DMS 273 treated with DMSO at 0.1 percent for 48 hours (cell line): ENCODE results near the gene IL20RA.
"Not testable (repeated sequence)": the region's sequence is repeated elsewhere in the genome, so short reads cannot be mapped to it uniquely, and the experiment has no call there.

Experiments used
- DNase-seq: peaks from one replicate; lab custom pipeline; 2025; lab: John Stamatoyannopoulos, UW

IL20RA gene

DNA sequence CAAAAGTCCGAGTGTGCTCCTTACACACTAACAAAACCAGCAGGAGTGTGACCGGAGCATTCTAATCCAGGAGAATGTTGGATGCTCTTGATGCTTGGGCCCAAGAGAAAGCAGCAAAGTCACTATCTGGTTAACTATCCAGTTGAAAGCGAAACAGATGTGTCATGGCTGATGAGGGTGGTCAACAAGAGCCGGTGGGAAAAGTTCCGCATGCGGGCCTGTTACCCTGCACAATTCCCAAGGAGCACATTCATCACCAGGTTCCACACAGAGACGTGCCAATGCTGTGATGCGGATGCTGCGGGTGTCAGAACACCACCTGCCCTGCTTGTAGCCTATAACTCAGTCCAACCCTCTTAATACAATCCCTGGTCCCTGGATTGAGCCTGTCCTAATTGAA, 38.7 kb downstream of the IL20RA start:
- no peak for DNase-seq

DNA sequence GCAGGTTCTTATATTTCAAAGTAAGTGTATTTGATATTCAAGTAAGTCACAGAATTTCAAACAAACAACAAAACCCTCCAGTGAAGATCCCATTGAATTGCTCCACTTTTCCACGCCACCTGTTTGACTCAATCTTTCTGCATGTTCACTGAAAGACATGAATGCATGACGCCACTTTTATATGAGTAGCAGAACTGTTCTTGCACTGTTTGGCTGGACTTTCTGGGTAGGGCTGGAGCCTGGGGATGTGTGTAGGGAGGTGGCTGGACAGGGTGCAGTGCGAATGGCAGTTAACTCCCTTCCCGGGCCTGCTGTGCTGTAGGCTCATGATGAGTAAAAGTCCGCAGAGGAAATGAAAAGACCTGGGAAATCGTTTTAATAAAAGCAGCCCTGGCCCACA, 39.7 kb downstream of the IL20RA start:
- no peak for DNase-seq

DNA sequence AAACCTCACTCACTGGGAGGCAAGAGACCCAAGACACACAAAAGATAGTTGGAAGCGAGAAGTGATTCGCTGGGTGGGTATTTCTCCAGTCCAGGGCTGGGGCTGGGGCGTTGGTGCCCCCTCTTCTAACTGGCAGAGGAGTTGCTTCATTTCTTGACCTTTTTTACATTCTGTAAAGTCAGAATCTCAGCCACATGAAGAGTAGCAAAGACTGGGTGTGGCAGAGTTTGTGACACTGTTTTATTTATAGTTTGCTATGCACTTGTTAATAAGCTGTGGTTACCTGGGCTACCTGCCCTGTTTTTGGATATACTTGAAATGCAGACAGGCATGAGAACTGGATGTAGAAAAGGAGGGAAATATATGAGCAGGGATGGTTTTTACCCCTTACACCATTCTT, 42.3 kb downstream of the IL20RA start:
- no peak for DNase-seq

DNA sequence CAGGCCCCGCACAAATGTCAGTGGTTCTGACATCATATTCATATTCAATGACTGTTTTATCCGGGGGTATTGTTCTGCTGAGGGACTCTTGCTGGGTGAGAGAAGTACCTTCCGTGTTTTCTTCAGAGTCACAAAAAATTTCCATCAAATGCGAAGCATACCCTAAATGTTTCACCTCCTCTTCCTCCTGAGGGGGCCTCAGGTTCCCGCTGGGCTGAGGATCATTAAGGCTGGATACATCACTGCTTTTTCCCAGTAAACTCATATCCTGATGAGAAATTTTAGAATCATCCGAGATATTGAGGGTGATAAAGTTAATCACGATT, 42.8 kb downstream of the IL20RA start:
- DNase-seq: no peak

DNA sequence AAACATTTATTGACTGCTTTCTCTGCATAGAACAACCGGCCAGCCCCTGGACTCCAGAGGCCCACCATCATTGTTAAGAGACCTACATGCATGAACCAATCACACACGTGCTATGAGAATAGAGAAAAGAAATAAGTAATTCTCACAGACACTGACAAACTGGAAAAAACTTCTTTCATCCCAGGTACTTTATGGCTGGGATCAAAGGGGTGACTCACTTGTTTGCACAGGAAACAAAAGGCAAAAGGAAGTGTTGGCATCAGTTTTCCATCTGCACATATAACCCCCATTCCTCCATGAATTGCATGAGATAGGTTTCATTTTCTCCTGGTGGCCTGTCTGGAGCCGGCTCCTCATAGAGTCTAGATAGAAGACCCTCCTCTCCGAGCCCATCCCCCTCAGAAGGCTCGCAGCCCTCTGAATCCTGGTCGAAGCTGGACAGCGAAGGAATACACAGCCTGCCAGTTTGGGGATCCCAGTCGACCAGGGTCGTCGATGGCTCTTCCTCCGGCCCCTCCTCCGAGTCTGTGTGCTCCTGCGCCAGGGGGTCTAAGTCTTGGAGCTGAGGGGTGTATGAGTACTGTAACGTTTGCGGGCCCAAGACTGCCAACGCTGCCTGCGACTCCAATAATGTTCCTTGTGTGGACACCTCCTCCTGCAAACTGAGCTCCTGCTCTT, 43.3 kb downstream of the IL20RA start:
- DNase-seq: no peak

DNA sequence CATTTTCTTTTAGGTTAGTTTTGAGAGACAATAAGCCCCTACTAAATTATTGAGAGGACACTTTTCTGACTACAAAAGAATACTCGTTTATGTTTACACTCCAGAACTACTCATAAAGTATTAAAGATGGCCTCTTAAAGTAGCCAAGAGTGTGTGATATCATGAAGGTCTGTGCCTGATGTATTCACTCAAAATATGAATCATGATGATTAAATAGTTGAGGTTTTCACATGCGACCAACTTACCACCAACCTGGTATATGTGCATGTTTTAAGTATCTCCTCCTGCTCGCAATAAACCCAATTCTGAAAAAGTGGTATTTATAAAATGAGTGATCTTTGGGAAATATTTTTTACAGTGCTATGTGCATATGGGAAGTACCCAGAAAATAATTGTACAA, 43.9 kb downstream of the IL20RA start:
- DNase-seq: no peak

DNA sequence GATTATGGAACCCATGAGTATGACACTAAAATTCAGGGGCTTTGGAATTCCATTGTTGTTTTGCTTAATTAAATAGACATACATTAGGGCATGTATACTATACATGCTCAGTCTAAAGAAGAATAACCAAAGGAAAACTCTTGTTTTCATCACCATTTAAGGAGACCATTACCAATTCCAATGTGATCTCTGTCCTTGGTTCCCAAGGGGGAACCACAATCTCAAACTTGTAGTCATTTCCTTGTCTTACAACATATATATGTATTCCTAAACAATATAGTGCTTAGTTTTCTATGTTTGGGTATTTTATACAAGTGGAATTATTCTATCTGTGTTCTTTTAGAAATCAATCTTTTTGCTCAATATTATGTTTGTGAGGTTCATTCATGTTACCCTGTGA, 49.2 kb downstream of the IL20RA start:
- DNase-seq: no peak

DNA sequence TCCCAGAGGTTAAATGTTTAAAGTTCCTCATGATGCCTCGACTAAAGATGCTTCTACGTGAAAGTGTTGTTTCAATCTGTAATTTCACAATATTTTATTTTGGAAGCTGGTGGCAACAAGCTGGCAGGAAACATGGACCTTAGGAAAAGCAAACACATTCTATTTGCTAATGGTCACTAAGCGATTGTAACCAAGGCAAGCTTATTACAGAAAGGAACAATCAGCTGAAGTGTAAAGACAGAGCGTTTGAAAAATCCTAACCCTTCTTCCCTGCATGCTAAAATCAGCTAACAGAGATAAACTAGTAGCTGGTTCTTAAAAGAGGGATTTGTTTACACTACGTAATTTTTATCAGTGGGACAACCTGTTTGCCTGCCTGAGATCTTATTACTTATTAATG, 50.0 kb downstream of the IL20RA start:
- no peak for DNase-seq

DNA sequence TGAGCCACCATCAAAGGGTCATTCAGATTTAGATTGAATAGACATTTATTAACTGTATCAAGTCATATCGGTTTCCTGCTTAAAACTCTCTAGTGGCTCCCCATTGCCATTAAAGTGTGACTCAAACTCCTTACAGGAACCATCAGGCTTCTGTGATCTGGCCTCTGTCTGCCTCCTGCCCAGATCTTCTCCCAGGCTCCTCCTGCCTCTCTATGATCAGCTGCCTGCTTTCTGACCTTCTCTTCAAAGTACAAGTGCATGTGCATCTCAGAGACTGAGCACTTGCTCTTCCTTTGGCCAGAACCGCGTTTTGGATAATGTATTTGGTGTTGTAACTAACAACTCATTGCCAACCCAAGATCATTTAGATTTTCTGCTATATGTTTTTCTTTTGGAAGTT, 52.7 kb downstream of the IL20RA start:
- DNase-seq: no peak

DNA sequence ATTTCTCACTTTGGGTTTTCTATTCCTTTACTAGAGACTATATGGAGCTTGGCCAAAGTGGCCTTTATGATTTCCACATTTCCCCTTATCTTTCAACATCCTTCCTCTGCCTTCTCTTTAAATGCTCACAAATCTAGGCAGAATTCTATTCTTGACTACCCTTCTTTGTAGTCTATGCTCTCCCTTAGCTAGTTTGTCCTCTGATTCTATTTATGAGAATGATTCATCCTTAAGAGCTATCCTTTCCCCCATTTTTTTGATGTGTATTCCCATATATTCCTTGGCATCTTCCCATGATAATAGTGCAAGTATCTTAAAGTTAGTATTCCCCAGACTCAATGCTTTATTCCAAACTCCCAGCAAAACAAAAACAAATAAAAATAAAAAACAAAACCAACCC, 53.1 kb downstream of the IL20RA start:
- DNase-seq: no peak

DNA sequence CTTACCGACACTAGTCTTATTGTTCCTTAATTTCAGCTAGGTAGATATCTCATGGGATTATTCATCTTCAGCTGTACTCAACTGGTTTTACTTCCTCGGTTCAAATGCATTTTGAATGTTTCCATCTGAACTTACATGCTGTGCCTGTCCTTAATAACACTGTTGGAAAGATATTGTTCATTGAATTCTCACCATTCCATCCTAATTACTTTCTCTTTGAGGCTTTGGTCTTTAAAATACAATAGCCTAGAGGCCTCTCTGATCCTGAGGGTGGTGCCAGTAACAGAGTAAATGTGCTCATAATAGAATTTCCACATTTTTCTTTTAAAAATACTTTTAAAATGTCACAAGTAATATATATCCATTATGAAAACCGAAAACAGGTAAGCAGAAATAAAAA, 54.0 kb downstream of the IL20RA start:
- no peak for DNase-seq

DNA sequence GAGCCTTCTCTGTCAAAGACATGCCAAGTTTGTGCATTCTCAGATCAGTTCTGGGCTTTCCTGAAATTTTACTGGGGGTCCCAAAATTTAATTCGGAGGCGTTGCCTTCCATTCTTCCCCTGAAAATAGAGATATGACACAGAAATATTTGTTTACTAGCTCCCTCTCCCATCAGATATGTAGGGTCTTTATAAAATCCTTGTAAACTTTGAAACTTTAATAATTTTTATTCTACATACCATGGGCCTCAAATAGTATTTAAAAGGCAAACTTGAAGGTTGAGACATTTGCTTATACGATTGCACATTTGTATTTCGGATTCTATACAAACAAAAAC, 54.6 kb downstream of the IL20RA start:
- DNase-seq: no peak

DNA sequence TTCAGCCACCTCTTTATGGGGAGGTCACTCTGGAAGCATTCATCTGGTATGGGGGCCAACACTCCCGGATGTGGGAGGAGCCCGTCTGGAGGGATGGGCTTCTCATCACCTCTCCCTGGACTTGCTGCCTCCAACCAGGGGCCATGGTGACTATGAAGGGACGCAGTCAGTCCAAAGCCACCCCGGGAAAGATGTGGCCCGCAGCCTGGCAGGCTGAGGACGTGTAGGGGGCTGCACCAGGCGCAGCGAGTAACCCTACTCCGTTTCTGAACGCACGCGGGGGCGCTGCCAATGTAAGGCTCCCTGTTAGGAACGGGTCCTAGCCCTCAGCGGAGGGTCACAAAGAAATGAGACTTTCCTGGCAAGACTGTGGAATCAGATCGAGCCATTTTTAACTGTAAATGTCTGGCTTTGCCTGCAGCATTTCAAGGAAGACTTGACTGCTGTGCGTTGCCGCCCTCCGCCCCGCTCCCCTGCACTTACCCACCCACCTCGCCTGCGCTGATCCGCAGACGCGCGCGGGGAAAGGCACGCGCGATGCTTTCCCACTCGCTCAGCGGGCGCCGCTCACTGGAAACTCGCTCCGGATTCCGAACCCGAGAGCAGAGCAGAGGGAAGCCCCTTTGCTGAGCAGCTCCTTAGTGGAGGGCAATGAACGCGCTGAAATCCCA, 55.1 kb downstream of the IL20RA start:
- DNase-seq: peak; percentile 11

DNA sequence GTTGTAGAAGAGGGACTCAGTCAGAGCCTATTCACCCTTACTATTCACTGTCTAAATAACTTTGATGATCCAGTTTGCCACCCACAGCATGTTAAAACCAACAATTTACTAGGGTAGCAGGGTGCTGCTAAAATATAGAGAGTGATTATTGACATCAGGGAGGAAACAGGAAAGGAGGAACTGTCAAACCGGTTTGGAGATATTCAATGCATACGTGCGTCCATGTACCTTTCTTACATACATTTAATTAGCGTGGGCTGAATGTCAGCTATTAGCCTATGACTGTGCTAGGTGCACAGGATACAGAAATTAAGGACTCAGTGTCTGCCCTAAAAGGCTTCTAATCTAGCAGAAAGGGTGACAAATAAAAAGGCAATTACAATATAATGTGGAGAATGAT, 57.2 kb downstream of the IL20RA start:
- DNase-seq: no peak

DNA sequence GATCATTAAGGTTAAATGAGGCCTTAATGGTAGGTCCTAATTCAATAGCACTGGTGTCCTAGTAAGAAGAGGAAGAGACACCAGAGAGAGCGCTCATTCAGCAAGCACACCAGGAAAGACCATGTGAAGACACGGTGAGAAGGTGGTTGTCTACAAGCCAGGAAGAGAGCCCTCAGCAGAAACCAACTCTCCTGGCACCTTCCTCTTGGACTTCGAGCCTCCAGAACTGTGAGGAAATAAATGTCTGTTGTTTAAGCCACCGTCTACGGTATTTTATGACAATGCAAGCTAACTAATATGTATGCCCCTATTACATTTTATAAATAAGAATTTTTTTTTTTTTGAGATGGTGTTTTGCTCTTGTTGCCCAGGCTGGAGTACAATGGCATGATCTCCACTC, 59.3 kb downstream of the IL20RA start:
- no peak for DNase-seq

DNA sequence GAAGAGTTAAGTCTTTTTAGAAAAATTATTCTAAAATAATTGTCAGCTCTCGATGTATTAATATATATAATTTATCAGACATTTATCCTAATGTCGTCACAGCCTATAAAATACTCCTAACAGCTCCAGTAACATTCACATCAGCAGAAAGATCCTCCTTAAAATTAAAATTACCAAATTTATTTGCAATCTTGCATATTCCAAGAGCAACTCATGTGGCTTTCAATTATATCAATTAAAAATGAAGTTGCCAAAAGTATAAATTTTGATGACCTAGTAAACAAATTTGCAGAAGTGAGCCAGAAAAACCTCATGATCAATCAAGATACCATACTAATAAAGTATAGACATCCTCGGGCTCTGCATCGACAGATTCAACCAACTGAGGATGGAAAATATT, 60.2 kb downstream of the IL20RA start:
- DNase-seq: no peak

DNA sequence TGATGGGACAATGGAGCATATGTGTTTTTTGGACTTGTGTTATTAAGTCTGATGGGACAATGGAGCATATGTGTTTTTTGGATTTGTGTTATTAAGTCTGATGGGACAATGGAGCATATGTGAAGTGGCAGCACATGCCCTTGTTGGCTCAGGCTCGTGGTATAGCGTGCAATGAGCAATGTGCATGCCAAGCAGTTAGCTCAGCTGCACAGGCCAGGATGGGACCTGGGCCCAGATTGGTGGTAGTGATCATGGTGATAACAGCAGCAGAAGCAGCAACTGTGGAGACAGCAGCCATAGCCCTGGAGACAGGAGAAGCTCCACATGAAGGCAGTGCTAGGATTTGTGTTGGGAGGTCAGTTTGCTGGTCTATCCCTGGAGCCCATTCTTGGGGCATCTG, 61.1 kb downstream of the IL20RA start:
- DNase-seq: no peak

DNA sequence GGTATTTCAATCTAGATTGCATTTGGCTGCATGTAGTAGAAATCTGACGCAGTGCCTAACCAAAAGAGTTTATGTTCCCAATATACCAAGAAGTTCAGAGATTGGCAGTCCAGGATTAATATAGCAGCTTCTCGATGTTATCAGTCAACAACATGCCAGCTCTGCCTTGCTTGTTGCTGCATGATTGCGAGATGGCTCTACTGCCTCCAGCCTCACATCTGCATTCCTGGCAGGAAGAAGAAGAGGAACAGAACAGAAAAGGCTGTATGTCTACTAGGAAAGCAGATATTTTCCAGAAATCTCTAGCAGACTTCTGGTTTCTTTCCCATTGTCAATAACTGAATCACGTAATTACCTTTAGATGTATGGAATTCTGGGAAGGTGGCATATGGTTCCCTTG, 61.8 kb downstream of the IL20RA start:
- no peak for DNase-seq

DNA sequence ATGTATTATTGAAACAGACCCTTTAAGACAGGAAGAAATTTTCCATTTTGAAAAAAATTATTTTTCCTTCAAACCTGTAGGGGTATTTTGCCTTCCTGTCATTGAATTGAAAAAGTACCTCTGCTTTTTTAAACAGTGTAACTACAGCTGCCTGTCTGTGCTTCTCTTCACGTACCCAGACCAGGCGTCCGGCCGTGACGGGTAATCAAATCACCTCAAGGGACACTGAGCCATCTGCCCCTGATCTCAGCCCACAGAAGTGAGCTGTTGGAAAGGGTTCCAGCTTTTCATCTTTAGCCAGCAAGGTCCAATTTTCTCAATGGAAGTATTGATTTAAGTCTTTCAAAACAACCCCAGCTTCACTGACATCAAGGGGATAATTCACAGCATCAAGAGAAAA, 64.7 kb downstream of the IL20RA start:
- no peak for DNase-seq

DNA sequence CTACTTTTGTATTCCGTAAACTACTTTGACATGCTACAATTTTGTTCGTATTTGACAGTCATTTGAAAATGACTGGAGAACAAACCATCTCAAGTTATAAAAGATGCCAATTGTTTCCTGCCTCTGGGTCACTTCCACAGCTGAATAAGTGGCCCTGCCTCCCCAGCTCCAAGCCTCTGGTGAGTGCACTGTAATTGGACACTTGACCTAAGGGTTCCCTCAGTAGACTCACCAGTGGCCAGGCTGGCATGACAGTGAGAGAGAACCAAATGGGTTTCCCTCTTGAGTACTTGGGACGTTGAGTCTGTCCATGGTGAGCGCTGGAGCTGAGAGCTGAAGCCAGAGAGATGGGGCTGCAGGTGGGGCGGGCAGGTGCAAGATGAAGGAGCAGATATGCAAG, 65.6 kb downstream of the IL20RA start:
- no peak for DNase-seq

DNA sequence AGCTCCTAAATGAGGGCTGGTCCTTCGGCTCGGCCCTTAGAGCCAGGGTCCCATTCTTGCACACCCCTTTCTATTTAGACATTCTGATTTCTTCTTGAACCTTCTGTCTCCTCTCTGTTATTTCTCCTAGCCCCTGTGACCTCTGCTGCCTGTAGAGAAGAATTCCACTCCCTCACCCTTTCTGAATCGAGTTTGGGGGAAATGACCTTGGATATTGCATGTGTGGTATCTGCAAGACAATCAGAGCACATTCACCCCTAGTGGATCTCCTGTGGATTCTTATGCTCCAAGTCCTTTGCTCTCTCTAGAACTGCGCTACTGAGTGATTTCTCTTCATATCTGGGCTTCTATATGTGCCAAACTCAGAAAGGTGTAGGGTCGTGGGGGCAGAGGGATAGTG, 67.7 kb downstream of the IL20RA start:
- no peak for DNase-seq

DNA sequence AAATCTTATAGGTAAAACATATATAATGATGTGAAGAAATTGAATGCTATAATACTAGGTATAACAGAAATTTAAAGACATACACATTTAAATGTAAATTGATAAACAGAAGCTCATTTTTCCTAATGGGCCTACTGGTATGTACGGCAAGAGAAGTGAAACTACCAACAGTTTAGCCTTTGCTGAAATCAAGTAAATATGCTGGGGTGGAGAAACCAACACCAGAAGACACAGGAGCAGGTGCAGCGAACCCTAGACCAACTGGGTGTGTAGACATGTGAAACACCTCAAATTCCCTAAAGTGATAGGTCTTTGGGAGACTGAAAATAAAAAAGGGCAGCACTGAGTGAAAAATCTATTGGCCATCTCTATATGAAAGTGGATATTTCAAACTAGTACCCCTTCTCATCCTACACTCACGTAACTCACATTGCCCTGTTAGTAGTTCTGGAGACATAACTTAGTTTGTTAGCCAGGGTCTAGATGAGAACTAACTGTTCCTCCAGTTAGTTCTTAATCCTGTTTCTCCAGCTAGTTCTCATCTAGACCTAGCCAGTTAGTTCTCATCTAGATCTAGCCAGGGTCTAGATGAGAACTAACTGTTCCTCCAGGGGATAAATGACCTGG, 69.6 kb downstream of the IL20RA start:
- DNase-seq: no peak

DNA sequence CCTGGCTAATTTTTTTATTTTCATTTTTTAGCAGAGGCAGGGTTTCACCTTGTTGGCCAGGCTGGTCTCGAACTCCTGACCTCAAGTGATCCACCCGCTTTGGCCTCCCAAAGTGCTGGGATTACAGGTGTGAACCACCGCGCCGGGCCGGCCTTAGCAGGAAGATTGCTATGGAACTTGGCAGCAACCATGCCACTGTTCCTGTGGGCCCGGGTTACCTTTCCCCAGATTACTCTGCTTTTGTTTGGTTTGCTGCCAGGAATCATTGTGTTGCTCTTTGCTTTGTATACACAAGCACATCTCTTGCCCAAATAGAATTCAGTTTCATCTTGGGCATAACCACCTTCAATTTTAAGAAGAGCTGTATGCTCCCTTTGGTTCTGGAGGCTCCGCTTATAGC, 71.0 kb downstream of the IL20RA start:
- DNase-seq: not testable (repeated sequence)

DNA sequence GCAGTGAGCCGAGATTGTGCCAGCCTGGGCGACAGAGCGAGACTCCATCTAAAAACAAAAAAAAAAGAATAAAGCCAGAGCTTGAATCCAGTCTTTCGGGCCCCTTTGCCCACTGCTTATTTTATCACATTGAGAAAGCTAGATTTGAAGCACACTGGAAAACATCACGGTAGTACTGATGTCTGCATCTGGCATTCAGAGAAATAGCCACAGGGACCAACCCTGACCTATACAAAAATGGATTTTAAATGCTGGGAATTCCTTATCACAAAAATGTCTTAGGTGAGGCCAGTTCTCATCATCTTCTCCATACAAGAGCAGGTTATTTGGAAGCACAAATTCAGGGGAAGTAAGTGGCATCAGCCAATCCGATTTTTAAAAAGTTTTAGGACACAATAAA, 73.2 kb downstream of the IL20RA start:
- no peak for DNase-seq
